Measurements from ENCODE around the gene CTCFL. TPM values are rescaled to one million over a fixed set of nuclear protein-coding genes. Genes with fewer than 3 reads are reported as not detected.

CTCFL gene
- total and polyA plus RNA-seq, 2 of the 13 experiments (the other 11 are each of a cell fraction or from before 2014, with no cell fraction given): 0.04 TPM; not detected in 1

- TF ChIP-seq RCOR2 (CRISPR knock-in tag; IDR thresholded peaks at IDR 0.05) (no peak), ZNF34 (CRISPR knock-in tag; IDR thresholded peaks at IDR 0.05; ENCODE audit: borderline replicate concordance) (no peak), ZSCAN30 (CRISPR knock-in tag; IDR thresholded peaks at IDR 0.05) (no peak), ZNF503 (CRISPR knock-in tag; IDR thresholded peaks at IDR 0.05) (no peak), ZNF740 (CRISPR knock-in tag; IDR thresholded peaks at IDR 0.05) (no peak), REXO4 (CRISPR knock-in tag; IDR thresholded peaks at IDR 0.05; ENCODE audit: borderline replicate concordance) (no peak), RBAK (CRISPR knock-in tag; IDR thresholded peaks at IDR 0.05) (no peak), CREBL2 (CRISPR knock-in tag; IDR thresholded peaks at IDR 0.05; ENCODE audit: borderline replicate concordance) (no peak), HOXA3 (CRISPR knock-in tag; IDR thresholded peaks at IDR 0.05) (no peak; the same call in 1 of the 2 replicates), ZNF777 (CRISPR knock-in tag; IDR thresholded peaks at IDR 0.05) (no peak), ZNF121 (CRISPR knock-in tag; IDR thresholded peaks at IDR 0.05) (no peak), HOXA5 (CRISPR knock-in tag; IDR thresholded peaks at IDR 0.05) (no peak), THAP9 (CRISPR knock-in tag; IDR thresholded peaks at IDR 0.05; ENCODE audit: borderline replicate concordance) (no peak), ZNF780A (CRISPR knock-in tag; IDR thresholded peaks at IDR 0.05) (no peak), ZNF468 (CRISPR knock-in tag; IDR thresholded peaks at IDR 0.05) (no peak), ASH2L (IDR thresholded peaks at IDR 0.05; ENCODE audit: insufficient read length, low read depth, low read length) (no peak), PHF21A (CRISPR knock-in tag; IDR thresholded peaks at IDR 0.05) (no peak), ZFP36 (IDR thresholded peaks at IDR 0.05; ENCODE audit: borderline replicate concordance, low read depth, low read length, partially characterized antibody) (peak; percentile 8), SMAD1 (CRISPR knock-in tag; IDR thresholded peaks at IDR 0.05; ENCODE audit: borderline replicate concordance, low read depth) (no peak), MYC (CRISPR knock-in tag; IDR thresholded peaks at IDR 0.05; ENCODE audit: borderline replicate concordance) (no peak), SNAPC2 (CRISPR knock-in tag; IDR thresholded peaks at IDR 0.05) (no peak), ZNF33A (CRISPR knock-in tag; IDR thresholded peaks at IDR 0.05; ENCODE audit: borderline replicate concordance) (0 out of 2 replicates have a peak, but pooled peaks have one; percentile 20), ZNF891 (CRISPR knock-in tag; IDR thresholded peaks at IDR 0.05) (no peak)
- TF ChIP-seq, protein P1, sequence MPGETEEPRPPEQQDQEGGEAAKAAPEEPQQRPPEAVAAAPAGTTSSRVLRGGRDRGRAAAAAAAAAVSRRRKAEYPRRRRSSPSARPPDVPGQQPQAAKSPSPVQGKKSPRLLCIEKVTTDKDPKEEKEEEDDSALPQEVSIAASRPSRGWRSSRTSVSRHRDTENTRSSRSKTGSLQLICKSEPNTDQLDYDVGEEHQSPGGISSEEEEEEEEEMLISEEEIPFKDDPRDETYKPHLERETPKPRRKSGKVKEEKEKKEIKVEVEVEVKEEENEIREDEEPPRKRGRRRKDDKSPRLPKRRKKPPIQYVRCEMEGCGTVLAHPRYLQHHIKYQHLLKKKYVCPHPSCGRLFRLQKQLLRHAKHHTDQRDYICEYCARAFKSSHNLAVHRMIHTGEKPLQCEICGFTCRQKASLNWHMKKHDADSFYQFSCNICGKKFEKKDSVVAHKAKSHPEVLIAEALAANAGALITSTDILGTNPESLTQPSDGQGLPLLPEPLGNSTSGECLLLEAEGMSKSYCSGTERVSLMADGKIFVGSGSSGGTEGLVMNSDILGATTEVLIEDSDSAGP (CRISPR knock-in tag; IDR thresholded peaks at IDR 0.05; ENCODE audit: borderline replicate concordance): no peak
These were observed 30.7 kb upstream of the CTCFL start (continued) for GRCh38 chr20:57555457-57556184.
